Frontal cortex (tissue), 4 donors: Measurements from ENCODE around the gene NPM1. TPM values are rescaled to one million over a fixed set of nuclear protein-coding genes. Genes with fewer than 3 reads are reported as not detected.
A peak's percentile ranks its signal among the peaks of the same experiment; 100 is the strongest.

Experiments used
- DNase-seq, 2 donors: peaks; one replicate each; pipeline ENCODE4 v3.0.0; 2012; ENCODE audit warnings: low spot score in 2 of 2
- FAIRE-seq: peaks from 2 replicates; lab custom pipeline; 2012; peaks lifted over from hg19 to GRCh38; lab: Jason Lieb, UNC
- small RNA-seq: library from RNA; depleted of rRNA; stranded (forward); fragments of <200 nt; gene quantifications from one replicate; pipeline ENCODE3, GENCODE V24; 2014
- total RNA-seq: library from RNA; depleted of rRNA; stranded (reverse); fragments of >200 nt; gene quantifications from one replicate; pipeline ENCODE4 v1.2.3, GENCODE V29; 2014
- donor health status: control.
- donor health status: control.
- donor health status: control.

NPM1 gene
- total RNA-seq, 1 donor from 2014 or later: 414 TPM

- DNase-seq (no peak), FAIRE-seq (no peak)
These were observed 54.8 kb downstream of the NPM1 start for GRCh38 chr5:171442287-171443042.

GRCh38 chr5:171444582-171444981 lies 56.9 kb downstream of the NPM1 start:
- no peak for DNase-seq
- no peak for FAIRE-seq

GRCh38 chr5:171445644-171446516 lies 58.2 kb downstream of the NPM1 start:
- FAIRE-seq: no peak
- no peak for DNase-seq

- DNase-seq: no peak
- no peak for FAIRE-seq
These were observed 59.6 kb downstream of the NPM1 start for GRCh38 chr5:171447226-171447625.

- DNase-seq (no peak), FAIRE-seq (no peak)
These were observed 61.8 kb downstream of the NPM1 start for GRCh38 chr5:171449426-171449825.

- DNase-seq (peak; percentile 61 to 78), FAIRE-seq (no peak)
These were observed 63.0 kb downstream of the NPM1 start for GRCh38 chr5:171450423-171451331.

GRCh38 chr5:171451421-171451820 lies 63.8 kb downstream of the NPM1 start:
- no peak for DNase-seq
- FAIRE-seq: no peak

GRCh38 chr5:171453056-171453725 lies 65.5 kb downstream of the NPM1 start:
- DNase-seq (no peak), FAIRE-seq (no peak)

- no peak for FAIRE-seq
- no peak for DNase-seq
These were observed 66.3 kb downstream of the NPM1 start for GRCh38 chr5:171453988-171454387.

- no peak for DNase-seq
- FAIRE-seq: no peak
These were observed 66.9 kb downstream of the NPM1 start for GRCh38 chr5:171454549-171454948.

- FAIRE-seq: no peak
- DNase-seq: no peak
These were observed 67.9 kb downstream of the NPM1 start for GRCh38 chr5:171455522-171455921.

GRCh38 chr5:171457208-171457981 lies 69.7 kb downstream of the NPM1 start:
- no peak for FAIRE-seq
- DNase-seq: no peak

GRCh38 chr5:171459839-171460238 lies 72.2 kb downstream of the NPM1 start:
- FAIRE-seq (no peak), DNase-seq (no peak)

Small RNA genes lying within 50 kb of the gene (small RNA-seq; reads per million reads assigned to genes)
- gene AC091980.1 (not detected), gene MIR3912 (2.0 reads per million, percentile 82 among the genes with 10 or more reads in this experiment), gene RN7SL339P (not detected), gene SNORA70J (not detected)

Other genes starting within 250 kb of the NPM1 start
- not detected for gene TLX3, start 78.6 kb upstream of the NPM1 start, total RNA-seq
- 0.82 TPM for gene FGF18, start 31.8 kb downstream of the NPM1 start, total RNA-seq